Osteocyte (in vitro differentiated cells): ENCODE measurements around the gene SBNO1. TPM values are rescaled to one million over a fixed set of nuclear protein-coding genes. Genes with fewer than 3 reads are reported as not detected.

Source experiments
- DNase-seq: peaks from one replicate; pipeline ENCODE4 v3.0.0; 2021; ENCODE audit warnings: mixed read lengths; ENCODE audit not compliant: unreplicated experiment; ENCODE audit errors: extremely low spot score
- H3K27ac Mint-ChIP-seq: one replicate; pipeline ENCODE4 v1.8.0; 2021; ENCODE audit warnings: mild to moderate bottlenecking, mixed read lengths; ENCODE audit not compliant: unreplicated experiment
- H3K27me3 Mint-ChIP-seq: one replicate; pipeline ENCODE4 v1.8.0; 2021; ENCODE audit warnings: mixed read lengths; ENCODE audit not compliant: unreplicated experiment
- H3K36me3 Mint-ChIP-seq: one replicate; pipeline ENCODE4 v1.8.0; 2021; ENCODE audit warnings: mixed read lengths; ENCODE audit not compliant: unreplicated experiment
- H3K4me1 Mint-ChIP-seq: one replicate; pipeline ENCODE4 v1.8.0; 2021; ENCODE audit warnings: mixed read lengths; ENCODE audit not compliant: unreplicated experiment
- H3K4me3 Mint-ChIP-seq: one replicate; pipeline ENCODE4 v1.8.0; 2021; ENCODE audit warnings: mild to moderate bottlenecking, moderate library complexity, mixed read lengths; ENCODE audit not compliant: unreplicated experiment
- H3K9me3 Mint-ChIP-seq: one replicate; pipeline ENCODE4 v1.8.0; 2021; ENCODE audit warnings: mixed read lengths; ENCODE audit not compliant: unreplicated experiment
- total RNA-seq: library from RNA; stranded (reverse); gene quantifications from 2 replicates; pipeline ENCODE4 v1.2.1, GENCODE V29; 2021
- TF ChIP-seq, protein P1 (sequence below): fragments of 200-600 bp; sonication (generic); IDR thresholded peaks from 2 replicates; pipeline ENCODE4 v1.5.0; 2021; ENCODE audit warnings: antibody characterized with exemption, mild to moderate bottlenecking, moderate library complexity

SBNO1 gene
- total RNA-seq, 1 donor from 2014 or later: 36.0 TPM

DNA sequence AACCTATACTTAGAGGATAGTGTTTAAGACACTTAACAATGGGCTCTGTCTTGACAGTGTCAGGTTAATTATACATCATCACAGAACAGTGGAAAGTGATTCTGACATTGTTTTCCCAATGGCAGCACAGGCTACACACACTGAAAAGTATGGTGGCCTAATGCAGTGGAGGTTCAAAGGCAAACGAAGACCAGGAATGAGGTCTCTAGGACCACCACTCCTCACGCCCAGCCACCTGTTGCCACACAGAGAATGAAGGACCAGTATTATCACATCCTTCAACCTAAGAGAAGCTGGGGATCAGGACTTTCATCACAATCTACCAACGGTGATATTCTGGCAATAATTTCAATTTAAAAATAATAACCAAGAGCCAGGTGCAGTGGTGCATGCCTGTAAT lies 58.4 kb downstream of the SBNO1 start:
- peaks cover 46% of the 10 kb centered on the region for H3K36me3 Mint-ChIP-seq
- H3K27ac Mint-ChIP-seq: no peak overlapping the region
- no peaks in the 10 kb centered on the region for H3K9me3 Mint-ChIP-seq
- TF ChIP-seq, protein P1, sequence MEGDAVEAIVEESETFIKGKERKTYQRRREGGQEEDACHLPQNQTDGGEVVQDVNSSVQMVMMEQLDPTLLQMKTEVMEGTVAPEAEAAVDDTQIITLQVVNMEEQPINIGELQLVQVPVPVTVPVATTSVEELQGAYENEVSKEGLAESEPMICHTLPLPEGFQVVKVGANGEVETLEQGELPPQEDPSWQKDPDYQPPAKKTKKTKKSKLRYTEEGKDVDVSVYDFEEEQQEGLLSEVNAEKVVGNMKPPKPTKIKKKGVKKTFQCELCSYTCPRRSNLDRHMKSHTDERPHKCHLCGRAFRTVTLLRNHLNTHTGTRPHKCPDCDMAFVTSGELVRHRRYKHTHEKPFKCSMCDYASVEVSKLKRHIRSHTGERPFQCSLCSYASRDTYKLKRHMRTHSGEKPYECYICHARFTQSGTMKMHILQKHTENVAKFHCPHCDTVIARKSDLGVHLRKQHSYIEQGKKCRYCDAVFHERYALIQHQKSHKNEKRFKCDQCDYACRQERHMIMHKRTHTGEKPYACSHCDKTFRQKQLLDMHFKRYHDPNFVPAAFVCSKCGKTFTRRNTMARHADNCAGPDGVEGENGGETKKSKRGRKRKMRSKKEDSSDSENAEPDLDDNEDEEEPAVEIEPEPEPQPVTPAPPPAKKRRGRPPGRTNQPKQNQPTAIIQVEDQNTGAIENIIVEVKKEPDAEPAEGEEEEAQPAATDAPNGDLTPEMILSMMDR: no peak
- no peak overlapping the region for H3K4me3 Mint-ChIP-seq
- no peaks in the 10 kb centered on the region for H3K27me3 Mint-ChIP-seq
- H3K4me1 Mint-ChIP-seq: no peaks in the 10 kb centered on the region
- DNase-seq: no peak

DNA sequence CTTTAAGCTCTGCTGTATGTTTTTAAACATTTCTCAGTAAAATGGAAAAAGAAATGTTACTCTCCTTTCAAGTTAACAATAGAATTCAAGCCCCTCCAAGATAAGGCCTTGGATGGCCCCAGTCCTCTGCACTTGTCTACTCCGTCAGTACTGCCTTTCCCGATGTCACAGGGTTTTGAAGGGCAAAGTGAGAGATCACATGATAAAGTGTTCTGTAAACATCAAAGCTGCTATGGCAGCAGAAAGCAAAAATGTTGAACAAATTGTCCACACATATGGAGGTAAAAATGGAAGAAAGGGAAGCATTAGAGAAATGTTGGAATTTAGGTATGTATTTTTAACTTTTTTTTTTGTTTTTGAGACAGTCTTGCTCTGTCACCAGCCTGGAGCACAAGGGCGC lies 59.5 kb downstream of the SBNO1 start:
- H3K4me3 Mint-ChIP-seq: no peak overlapping the region
- H3K9me3 Mint-ChIP-seq: no peaks in the 10 kb centered on the region
- TF ChIP-seq, protein P1: no peak
- no peaks in the 10 kb centered on the region for H3K4me1 Mint-ChIP-seq
- H3K27ac Mint-ChIP-seq: no peak overlapping the region
- DNase-seq: no peak
- peaks cover 43% of the 10 kb centered on the region for H3K36me3 Mint-ChIP-seq
- H3K27me3 Mint-ChIP-seq: no peaks in the 10 kb centered on the region

DNA sequence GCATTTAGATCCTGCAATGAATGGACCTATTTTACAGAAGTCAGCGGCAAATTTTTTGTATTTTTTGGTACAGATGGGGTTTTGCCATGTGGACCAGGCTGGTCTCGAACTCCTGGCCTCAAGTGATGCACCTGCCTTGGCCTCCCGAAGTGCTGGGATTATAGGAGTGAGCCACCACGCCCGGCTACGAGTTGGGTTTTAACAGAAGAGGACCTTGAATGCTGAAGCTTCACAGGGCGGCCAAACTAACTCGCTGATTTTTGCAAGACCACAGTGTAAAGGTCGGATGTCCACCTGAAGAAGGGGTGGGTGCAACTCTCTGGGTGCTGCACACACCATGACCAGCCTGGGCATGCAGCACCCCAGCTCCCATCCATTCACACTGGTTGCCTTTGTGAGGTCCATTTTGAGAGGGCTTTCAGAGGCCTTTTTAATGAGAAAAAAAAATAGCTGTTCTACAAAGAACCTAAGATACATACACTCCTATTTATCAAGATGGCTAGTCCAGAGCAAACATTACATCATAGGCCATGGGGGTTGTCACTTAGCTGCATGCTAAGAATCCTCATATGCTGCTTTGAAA lies 71.4 kb downstream of the SBNO1 start:
- DNase-seq: no peak
- H3K27me3 Mint-ChIP-seq: no peaks in the 10 kb centered on the region
- H3K4me3 Mint-ChIP-seq: no peak overlapping the region
- no peak overlapping the region for H3K27ac Mint-ChIP-seq
- H3K36me3 Mint-ChIP-seq: peaks cover 50% of the 10 kb centered on the region
- no peaks in the 10 kb centered on the region for H3K9me3 Mint-ChIP-seq
- H3K4me1 Mint-ChIP-seq: no peaks in the 10 kb centered on the region
- TF ChIP-seq, protein P1: no peak

DNA sequence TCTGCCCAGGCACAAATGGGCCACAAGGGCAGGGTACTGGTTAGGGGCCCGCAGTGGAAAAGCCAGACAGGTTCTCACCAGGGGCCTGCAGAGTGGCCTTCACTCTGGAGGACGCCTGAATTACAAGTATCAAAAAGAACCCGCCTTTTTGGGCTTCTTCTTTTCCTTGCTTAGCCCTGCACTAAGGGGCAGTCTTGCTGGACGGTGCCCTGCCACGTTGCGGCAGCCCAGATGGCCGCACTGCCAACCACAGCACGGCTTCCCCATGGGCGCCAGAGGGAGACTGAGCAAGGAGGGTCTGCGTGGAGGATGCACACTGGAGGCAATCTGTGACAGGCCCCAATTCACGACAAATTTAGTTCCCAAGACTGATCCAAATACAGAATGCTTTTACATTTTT lies 74.7 kb downstream of the SBNO1 start:
- H3K9me3 Mint-ChIP-seq: no peaks in the 10 kb centered on the region
- H3K36me3 Mint-ChIP-seq: peaks cover 34% of the 10 kb centered on the region
- no peaks in the 10 kb centered on the region for H3K27me3 Mint-ChIP-seq
- TF ChIP-seq, protein P1: no peak
- H3K4me1 Mint-ChIP-seq: peaks cover 4% of the 10 kb centered on the region
- no peak overlapping the region for H3K27ac Mint-ChIP-seq
- H3K4me3 Mint-ChIP-seq: no peak overlapping the region
- no peak for DNase-seq

DNA sequence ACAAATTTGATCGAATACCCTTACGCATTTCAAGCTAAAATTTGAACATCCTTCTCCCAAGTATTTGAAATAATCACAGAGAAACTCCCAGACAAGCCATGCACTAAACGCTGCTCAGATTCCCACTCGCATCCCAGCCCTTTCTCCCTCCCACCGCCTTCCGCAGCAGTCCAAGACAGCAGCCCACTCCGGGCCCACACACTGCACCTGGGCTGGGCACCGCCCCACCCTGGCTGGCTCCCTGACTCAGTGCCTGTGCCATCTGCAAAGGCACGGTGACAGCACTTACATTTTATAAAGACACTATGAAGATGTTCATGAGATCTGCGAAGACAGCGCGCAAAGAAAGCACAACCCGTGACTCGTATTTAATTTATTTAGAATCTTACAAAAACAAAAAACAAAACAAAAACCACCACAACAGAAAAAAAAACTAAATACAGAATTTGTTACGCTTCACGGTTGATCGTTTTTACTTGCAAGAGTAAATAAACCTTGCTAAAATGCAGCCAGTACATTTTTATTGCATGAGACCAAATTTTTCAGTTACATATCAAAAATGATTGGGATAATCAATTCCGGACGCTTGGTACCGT lies 75.8 kb downstream of the SBNO1 start:
- Mint-ChIP-seq H3K36me3 (peaks cover 25% of the 10 kb centered on the region), H3K9me3 (no peaks in the 10 kb centered on the region), H3K4me1 (peaks cover 4% of the 10 kb centered on the region), H3K27ac (no peak overlapping the region), H3K4me3 (no peak overlapping the region), H3K27me3 (no peaks in the 10 kb centered on the region)
- TF ChIP-seq, protein P1: no peak
- DNase-seq: no peak
